ENCODE results near the gene PDZK1IP1. TPM values are rescaled to one million over a fixed set of nuclear protein-coding genes. Genes with fewer than 3 reads are reported as not detected.

Gene PDZK1IP1
- total and polyA plus RNA-seq, 2 of the 13 experiments (the other 11 are each of a cell fraction or from before 2014, with no cell fraction given), result 0.24 to 1.6 TPM

GRCh38 chr1:47187231-47187925 lies 2.5 kb downstream of the PDZK1IP1 start (continued):
- no peak for TF ChIP-seq EEA1 (CRISPR knock-in tag; IDR thresholded peaks at IDR 0.05; ENCODE audit: borderline replicate concordance)
- 0 out of 4 replicates have a peak, but pooled peaks of 1 of the 2 experiments have one; percentile 8 for TF ChIP-seq HMGXB4 (CRISPR knock-in tag; IDR thresholded peaks at IDR 0.05; ENCODE audit: borderline replicate concordance in 1 of 2, low read depth in 1 of 2)
- 0 out of 2 replicates have a peak, but pooled peaks have one; percentile 13 for TF ChIP-seq ZNF296 (CRISPR knock-in tag; conservative IDR thresholded peaks at IDR 0.05)

DNA sequence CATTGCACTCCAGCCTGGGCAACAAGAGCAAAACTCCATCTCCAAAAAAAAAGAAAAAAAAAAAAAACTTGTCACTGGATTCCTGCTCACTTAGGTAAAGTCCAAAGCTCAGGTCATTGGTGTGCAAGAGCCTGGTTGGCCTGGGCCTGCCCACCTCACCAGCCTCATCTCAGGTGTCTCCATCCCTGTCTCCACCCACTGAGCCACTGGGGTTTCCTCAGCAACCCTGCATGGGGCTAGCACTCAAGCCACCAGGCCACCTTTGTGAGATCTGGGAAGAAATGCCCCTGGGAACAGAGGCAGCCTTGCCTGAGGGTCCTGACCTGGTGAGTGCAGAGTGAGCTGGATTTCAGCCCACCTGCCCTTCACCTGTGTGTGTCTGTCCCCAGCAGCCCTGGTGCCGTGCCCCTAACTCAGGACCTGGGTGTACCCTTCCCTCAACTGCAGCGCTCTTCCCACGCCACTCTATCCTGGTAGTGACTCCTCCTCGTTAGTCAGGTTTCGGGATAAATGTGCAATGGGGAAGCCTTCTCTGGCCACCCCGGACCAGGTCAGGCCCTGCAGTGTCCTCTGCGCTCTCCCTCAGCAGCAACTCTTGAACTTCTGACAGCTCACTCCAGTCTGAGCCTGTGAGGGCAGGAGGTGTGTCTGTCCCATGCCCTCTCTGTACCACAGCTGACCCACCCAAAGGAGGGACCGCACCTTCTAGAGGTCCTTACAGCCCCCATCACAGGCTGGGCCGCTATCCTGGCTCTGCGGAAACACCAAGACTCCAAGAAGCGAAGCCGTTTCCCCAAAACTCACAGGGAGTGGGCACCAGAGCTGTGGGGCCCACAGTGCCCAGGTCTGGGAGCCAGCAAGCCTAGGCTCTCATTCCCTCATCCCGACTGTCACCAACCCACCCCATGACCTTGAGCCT lies 3.3 kb downstream of the PDZK1IP1 start:
- Histone ChIP-seq H3K9me3 (ENCODE audit: low read length) (no peaks in the 10 kb centered on the region), H4K20me1 (ENCODE audit: insufficient read depth, low read length) (no peaks in the 10 kb centered on the region), H3K27me3 (ENCODE audit: control insufficient read depth in 1 of 2, insufficient read depth in 2 of 2, low read length in 2 of 2) (no peaks in the 10 kb centered on the region), H3K27ac (ENCODE audit: extremely low read length, insufficient read depth, low read length) (no peak overlapping the region), H3K79me2 (ENCODE audit: insufficient read depth, low read length) (no peaks in the 10 kb centered on the region), H3K9ac (ENCODE audit: insufficient read depth, low read depth, low read length) (no peak overlapping the region), H3K4me1 (ENCODE audit: insufficient read depth, low read length) (peaks cover 87% of the 10 kb centered on the region), H3K4me3 (replicated peaks in 1 of 3; ENCODE audit: insufficient read depth in 1 of 3, low read depth in 2 of 3, low read length in 3 of 3) (no peak overlapping the region), H3K36me3 (replicated peaks in 1 of 2; ENCODE audit: control insufficient read depth in 1 of 2, insufficient read depth in 2 of 2, low read length in 2 of 2) (no peaks in the 10 kb centered on the region), H2AFZ (ENCODE audit: low read length) (no peak overlapping the region), H3K4me2 (ENCODE audit: low read depth, low read length) (peak overlapping the region; percentile 47; the same call in 1 of the 2 replicates)
- intact Hi-C loops (cut with micrococcal nuclease; ENCODE audit: unreplicated experiment), result no loop called here
- 95% methylated on average over 8 of the region's 13 CpGs for WGBS (ENCODE audit: low lambda C conversion rate)
- peak; percentile 75 for DNase-seq (ENCODE audit: low spot score)
- POLR2A ChIA-PET, result interaction anchor here (8.3 kb wide), 1 partner anchor 5 kb away, joined by 168 read pairs; no protein-coding TSS in a partner anchor
- ATAC-seq, result peak; percentile 50
- in situ Hi-C loops (cut with HindIII; ENCODE audit: extremely low pct_ligation_motif_present, low pct_unique_long_range_greater_than_20kb), result loop anchor here (25.0 kb wide), 1 partner anchor 526 kb away; no protein-coding TSS in a partner anchor
- FAIRE-seq, result peak; percentile 28
- CTCF ChIA-PET (ENCODE audit: low intra/inter-chr PET ratio, low total read pairs), result no interaction called here
- BruUV-seq (replicated peaks), result no TSS peak
- TF ChIP-seq, protein P1, sequence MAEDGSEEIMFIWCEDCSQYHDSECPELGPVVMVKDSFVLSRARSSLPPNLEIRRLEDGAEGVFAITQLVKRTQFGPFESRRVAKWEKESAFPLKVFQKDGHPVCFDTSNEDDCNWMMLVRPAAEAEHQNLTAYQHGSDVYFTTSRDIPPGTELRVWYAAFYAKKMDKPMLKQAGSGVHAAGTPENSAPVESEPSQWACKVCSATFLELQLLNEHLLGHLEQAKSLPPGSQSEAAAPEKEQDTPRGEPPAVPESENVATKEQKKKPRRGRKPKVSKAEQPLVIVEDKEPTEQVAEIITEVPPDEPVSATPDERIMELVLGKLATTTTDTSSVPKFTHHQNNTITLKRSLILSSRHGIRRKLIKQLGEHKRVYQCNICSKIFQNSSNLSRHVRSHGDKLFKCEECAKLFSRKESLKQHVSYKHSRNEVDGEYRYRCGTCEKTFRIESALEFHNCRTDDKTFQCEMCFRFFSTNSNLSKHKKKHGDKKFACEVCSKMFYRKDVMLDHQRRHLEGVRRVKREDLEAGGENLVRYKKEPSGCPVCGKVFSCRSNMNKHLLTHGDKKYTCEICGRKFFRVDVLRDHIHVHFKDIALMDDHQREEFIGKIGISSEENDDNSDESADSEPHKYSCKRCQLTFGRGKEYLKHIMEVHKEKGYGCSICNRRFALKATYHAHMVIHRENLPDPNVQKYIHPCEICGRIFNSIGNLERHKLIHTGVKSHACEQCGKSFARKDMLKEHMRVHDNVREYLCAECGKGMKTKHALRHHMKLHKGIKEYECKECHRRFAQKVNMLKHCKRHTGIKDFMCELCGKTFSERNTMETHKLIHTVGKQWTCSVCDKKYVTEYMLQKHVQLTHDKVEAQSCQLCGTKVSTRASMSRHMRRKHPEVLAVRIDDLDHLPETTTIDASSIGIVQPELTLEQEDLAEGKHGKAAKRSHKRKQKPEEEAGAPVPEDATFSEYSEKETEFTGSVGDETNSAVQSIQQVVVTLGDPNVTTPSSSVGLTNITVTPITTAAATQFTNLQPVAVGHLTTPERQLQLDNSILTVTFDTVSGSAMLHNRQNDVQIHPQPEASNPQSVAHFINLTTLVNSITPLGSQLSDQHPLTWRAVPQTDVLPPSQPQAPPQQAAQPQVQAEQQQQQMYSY (CRISPR knock-in tag; IDR thresholded peaks at IDR 0.05), result no peak
- TF ChIP-seq, protein P2, sequence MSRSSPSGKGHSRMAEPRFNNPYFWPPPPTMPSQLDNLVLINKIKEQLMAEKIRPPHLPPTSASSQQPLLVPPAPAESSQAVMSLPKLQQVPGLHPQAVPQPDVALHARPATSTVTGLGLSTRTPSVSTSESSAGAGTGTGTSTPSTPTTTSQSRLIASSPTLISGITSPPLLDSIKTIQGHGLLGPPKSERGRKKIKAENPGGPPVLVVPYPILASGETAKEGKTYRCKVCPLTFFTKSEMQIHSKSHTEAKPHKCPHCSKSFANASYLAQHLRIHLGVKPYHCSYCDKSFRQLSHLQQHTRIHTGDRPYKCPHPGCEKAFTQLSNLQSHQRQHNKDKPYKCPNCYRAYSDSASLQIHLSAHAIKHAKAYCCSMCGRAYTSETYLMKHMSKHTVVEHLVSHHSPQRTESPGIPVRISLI (CRISPR knock-in tag; IDR thresholded peaks at IDR 0.05; ENCODE audit: borderline replicate concordance), result peak; percentile 89; the same call in 1 of the 2 replicates
- no peak for TF ChIP-seq SNAI1 (CRISPR knock-in tag; IDR thresholded peaks at IDR 0.05; ENCODE audit: borderline replicate concordance)
- TF ChIP-seq HNF4A (CRISPR knock-in tag; IDR thresholded peaks at IDR 0.05), result peak; percentile 73
- TF ChIP-seq DBP (CRISPR knock-in tag; IDR thresholded peaks at IDR 0.05; ENCODE audit: not compliant biosample characterization), result peak; percentile 43
- no peak for TF ChIP-seq HOXA5 (CRISPR knock-in tag; IDR thresholded peaks at IDR 0.05)

Data from HepG2 (cell line).